GM20000 (cell line): ENCODE data around the gene LMO7.

Experiments
- DNase-seq: peaks from one replicate; pipeline ENCODE4 v3.0.0; 2012; ENCODE audit warnings: low spot score
- CTCF ChIP-seq: IDR thresholded peaks from 2 replicates; pipeline ENCODE4 v1.5.1; 2012; ENCODE audit warnings: mild to moderate bottlenecking, control low read depth; ENCODE audit errors: extremely low read depth, missing control alignments

Gene LMO7

DNA sequence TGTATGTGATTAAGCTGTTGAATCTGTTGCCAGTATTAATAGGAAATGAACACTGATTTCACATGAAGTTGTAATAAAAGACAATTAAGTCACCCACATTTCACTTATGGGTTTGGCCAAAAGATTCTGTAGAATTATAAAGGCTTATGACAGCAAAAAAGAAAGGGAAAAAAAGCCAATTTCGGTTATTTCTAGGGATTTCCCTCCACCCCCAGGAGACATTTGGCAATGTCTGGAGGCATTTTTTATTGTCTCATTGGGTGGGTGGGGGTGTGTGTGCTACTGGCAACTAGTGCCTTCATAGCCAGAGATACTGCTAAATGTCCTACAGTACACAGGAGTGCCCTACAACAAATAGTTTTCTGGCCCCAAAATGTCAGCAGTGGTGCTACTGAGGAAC is 175.7 kb downstream of the LMO7 start:
- TF ChIP-seq CTCF = no peak
- DNase-seq = no peak

DNA sequence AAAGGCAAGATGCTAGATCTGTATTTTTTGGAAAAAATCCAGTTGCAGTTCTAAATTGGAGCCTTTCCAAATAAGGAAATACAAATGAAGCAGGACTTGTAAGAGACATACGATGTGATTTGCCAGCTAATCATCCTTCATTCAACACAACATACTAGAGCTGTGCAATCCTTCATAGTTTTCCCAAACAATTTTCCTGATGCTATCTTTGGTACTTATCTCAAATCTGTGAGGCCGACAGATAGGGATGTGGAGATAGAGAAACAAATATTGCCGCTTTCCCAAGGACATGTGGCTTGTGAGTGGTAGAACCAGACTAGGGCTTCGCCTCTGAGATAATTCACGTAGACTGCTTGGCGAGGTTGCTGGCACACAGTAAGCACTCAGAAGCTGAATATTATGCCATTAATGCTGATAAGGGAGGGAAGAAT is 176.6 kb downstream of the LMO7 start:
- no peak for DNase-seq
- TF ChIP-seq CTCF = no peak

DNA sequence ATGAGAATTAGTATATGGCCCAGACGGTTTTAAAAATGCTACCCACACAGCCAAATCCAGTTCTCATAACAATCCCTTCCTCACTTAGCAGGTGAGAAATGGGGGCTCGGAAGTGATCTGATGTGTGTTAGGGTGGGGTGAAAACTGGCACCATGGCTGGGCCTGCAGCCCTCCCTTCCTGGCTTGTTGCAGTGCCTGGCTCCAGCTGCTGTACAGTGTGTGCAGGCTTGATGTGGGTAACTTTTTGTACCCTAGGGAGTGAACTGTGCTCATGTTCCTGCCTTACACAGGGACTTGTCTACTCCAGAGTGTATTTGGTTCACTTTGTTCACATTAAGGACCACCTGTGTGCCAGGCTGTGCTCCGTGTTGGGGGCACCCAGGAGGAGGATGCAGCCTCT is 177.2 kb downstream of the LMO7 start:
- no peak for TF ChIP-seq CTCF
- DNase-seq = no peak

- DNase-seq = no peak
- no peak for TF ChIP-seq CTCF
Observed at GRCh38 chr13:75818179-75818967, 182.2 kb downstream of the LMO7 start.

GRCh38 chr13:75818968-75819225 is 182.8 kb downstream of the LMO7 start:
- no peak for DNase-seq
- no peak for TF ChIP-seq CTCF

DNA sequence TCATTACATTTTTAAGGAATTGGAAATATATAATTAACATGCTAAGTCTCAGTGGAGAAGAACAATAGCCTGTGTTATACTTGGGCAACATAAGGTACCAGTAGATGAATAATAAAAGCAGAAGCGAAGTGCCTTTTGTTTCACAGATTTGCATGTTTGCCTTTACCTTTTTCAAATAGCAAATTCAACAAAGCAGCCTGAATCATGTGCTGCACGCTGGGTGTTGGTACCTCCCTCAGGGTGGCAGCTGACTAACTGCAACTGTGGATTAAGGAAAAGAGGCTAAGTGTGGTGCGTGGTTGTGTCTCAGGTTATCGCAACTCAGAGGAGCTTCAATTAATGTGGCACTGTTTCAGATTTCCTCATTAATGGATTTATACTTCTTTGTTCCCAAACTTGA is 189.0 kb downstream of the LMO7 start:
- no peak for TF ChIP-seq CTCF

DNA sequence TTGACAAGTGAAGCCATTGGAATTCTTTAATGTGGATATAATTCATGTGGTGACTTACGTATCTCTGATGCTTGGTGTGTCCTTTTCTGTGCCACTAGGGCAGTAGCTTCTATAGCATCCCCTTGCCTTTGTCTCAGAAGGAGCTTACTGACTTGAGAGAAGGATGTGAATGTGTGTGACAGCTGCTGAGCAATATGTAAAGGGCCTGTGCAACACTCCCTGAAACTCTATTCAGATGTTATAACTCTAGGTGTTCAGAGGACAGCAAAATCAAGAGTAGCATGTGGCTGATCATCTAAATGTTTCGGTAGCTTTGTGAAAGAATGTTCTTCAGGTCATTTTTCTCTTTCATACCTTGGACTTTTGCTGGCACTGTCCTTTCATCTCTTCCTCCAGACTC is 189.5 kb downstream of the LMO7 start:
- DNase-seq = no peak
- TF ChIP-seq CTCF = no peak

More for the DNA sequence above, 189.0 kb downstream of the LMO7 start:
- DNase-seq = no peak
